HG03521 (cell line): ENCODE measurements around the gene DENND6B.
A peak's percentile ranks its signal among the peaks of the same experiment; 100 is the strongest.
"Not testable (repeated sequence)": the region's sequence is repeated elsewhere in the genome, so short reads cannot be mapped to it uniquely, and the experiment has no call there.

ENCODE experiments used
- ATAC-seq: cut with Tn5 transposase; IDR thresholded peaks from one replicate; pipeline ENCODE4 v1.9.1; 2021; ENCODE audit warnings: mild to moderate bottlenecking, moderate library complexity; ENCODE audit not compliant: unreplicated experiment

The DENND6B gene

GRCh38 chr22:50274771-50275170, 52.0 kb downstream of the DENND6B start:
- no peak for ATAC-seq

DNA sequence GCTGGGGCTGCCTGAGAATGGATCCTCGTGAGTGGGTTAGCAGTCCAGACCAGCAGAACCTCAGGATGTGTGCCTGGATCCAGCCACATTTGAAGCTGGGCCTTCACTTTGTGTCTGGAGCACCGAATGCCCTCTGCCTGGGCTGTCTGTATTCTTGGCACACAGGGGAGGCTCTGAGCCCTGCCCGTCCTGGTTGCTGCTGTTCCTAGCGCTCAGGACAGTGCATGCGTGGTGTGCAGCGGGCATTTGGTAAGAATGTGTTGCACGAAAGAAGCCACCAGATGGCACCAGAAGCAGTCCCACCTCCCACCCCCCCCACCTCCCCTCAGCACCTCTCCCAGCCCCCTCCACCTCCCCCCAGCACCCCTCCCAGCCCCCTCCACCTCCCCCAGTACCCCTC, 52.5 kb downstream of the DENND6B start:
- ATAC-seq: no peak

DNA sequence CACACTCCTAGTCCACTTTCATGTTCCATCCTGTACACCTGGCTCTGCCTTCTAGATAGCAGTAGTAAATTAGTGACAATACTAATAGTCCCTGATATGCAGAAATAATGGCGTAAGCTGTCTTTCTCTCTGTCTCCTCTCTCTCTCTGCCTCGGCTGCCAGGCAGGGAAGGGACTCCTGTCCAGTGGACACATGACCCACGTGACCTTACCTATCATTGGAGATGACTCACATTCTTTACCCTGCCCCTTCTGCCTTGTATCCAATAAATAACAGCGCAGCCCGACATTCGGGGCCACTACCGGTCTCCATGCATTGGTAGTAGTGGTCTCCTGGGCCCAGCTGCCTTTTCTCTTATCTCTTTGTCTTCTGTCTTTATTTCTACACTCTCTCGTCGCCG, 53.0 kb downstream of the DENND6B start:
- ATAC-seq: not testable (repeated sequence)

- not testable (repeated sequence) for ATAC-seq
Observed at GRCh38 chr22:50273352-50273751, 53.5 kb downstream of the DENND6B start.

GRCh38 chr22:50272044-50272802, 54.6 kb downstream of the DENND6B start:
- no peak for ATAC-seq

GRCh38 chr22:50271519-50271970, 55.3 kb downstream of the DENND6B start:
- no peak for ATAC-seq

DNA sequence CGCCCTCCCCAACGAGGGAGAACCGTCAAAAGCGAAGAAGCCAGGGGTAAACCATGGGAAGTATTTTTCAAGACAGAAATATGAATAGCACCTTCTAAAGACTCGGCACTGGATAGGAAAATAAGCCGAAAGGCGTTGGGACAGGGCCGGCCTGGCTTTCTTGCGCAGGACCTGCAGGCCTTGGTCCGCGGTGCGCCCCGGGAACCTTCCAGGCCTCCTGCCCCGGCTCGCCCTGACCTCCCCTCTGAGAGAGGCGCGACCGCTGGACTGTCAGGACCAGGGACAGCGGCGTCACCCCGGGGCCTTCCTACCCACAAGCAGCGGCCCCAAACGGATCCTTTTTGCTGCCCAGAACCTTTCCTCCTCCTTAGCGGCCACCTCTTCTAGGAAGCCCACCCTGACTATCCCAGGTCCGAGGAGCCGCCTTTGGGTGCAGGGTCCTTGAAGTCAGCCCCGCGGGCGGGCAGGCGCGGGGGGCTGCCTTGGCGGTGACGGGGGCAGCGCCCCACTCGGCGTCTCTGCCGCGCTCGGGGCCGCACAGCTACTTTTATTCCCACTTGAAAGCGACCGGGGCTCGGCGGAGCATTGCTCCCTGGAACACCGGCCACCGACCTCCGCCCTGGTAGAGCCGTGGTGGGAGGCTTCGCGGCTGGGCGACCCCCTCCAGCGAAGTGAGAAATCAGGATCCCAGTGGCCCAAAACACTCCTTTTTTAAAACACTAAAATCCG, 56.0 kb downstream of the DENND6B start:
- peak; percentile 34 for ATAC-seq

DNA sequence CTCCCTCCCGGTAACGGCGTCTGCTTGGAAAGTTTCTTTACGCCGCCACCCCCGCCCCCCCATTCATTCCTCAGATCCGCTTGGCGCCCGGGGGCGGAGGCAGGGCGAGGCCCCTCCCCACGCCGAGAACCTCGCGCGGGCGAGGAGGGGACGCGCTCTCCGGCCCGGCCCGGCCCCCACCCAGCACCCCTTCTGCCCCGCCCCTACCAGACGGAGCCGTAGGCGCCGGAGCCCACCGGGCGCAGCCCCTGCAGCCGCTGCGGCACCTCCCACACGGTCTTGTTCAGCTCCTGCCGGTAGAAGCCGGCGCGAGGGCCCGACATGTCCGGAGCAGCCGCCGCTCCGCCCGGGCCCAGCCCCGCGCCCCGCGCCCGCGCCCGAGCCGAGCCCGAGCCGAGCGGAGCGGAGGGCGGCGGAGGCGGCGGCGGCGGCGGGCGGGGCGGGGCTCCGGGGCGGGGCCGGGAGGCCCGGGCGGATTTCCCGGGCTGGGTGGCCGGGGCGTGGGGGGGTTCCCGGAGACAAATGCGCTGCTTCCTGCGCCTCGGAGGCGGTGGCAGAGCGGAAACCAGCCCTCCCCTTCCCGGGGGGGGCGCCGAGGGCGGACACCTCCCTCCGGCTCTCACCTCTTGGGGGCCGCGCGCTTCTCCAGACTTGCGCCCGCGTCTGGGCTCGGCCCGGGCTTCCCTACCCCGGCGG, 56.7 kb downstream of the DENND6B start, which contains the start of gene MAPK11:
MAPK11 (minus strand) TSS at position 411 of the 696 bp plus-strand sequence; CDS start at position 323, 88 bp downstream.
- peak; percentile 30 for ATAC-seq

DNA sequence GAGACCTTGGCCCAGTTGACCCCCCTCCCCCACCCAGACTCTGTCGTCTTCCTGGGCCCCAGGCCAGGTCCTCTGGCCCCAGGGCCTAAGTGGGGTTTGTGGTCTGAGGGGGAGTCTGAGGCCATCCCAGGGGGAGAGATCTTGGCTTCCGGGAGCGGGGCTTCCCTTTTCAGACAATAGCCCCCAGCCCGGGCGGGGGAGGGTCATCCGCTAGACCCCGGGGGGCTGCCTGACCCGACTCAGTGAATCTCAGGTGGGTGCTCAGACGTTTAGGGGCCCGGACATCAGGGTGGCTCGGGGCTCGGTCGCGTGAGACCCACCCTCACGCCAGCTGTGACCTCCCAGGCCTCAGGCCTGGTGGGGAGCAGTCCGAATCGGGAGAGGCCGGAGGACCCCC, 57.2 kb downstream of the DENND6B start:
- no peak for ATAC-seq

DNA sequence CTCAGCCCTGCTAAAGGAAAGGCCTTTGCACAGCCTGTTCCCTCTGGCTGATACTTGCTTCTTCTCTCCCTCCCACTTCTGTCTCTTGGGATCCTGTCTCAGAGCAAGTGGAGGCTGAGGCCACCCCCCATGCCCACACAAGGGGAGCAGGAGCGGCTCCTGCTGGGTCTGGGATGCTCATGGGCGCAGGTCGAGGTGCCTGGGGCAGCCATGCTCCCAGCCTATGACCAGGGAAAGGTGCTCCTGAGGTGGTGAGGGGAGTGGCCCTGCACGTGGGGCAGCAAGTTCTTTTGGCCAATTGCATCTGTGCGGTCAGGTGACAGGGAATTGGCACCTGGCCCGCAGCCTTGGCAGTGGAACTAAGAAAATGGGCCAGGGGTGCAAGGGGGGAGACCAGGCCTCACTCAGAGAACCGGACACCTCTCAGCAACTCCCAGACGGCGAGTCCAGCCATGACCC, 58.1 kb downstream of the DENND6B start:
- no peak for ATAC-seq

DNA sequence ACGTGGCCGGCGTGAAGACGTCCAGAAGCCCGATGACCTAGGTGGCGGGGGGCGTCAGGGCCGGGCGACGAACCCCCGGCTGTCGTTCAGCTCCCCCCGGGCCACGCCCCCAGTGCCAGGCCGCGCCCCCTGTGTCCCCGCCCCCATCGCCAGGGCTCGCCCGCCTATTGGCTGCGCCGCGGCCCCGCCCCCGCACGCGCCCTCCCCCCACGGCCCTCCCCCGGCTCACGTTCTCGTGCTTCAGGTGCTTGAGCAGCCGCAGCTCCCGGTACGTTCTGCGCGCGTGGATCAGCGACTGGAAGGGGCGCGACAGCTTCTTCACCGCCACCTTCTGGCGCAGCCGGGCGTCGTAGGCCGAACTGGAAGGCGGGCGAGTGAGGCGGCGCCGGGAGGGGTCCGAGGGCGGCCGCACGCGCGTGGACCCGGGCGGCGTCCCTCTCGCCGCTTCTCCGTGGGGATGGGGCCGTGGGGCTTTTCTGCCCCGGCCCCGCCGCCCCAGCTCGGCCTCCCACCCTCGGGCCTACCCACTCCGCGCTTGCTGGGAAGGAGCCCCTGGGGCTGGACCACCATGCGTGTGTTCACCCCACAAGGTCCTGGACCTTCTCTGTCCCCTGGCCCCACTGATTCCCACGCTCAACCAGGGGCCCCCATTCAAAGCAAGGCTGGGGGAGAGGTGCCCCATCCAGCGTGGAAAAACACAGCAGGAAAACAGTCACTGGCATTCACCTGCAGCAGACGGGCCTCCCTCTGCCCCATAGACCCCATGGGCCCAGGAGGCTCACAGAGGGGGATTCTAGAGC, 59.0 kb downstream of the DENND6B start:
- ATAC-seq: no peak

GRCh38 chr22:50266994-50267393, 59.8 kb downstream of the DENND6B start:
- no peak for ATAC-seq

DNA sequence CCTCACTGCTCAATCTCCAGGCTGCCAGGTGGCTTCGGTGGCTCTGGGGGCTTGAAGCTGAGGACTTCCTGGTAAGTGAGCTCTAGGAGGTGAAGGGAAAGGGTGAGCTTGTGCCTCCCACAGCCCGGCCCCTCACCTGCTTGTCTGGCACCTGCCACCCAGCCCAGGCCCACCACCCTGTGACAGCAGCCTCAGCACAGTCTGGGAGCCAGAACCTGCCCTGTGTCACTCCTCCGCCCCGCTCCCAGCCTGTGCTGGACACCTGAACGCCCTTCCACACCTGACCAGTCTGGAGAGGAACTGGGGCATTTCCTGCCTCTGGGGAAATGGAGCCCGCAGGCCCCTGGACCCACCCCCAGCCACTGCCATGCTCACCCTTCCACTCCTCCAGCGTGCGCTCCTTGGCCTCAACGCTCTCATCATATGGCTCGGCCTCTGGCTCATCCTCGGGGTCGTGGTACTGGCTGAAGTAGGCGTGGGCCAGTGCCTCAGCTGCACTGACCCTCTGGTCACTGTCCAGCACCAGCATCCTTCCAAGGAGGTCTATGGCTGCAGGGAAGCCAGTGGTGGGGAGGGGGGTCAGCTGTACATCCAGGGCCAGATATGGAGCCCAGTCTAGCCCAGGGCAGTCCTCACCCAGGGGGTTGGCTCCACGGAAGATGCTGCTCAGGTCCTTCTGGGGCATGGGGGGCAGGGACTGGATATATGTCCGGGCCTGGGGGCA, 61.7 kb downstream of the DENND6B start:
- ATAC-seq: no peak

DNA sequence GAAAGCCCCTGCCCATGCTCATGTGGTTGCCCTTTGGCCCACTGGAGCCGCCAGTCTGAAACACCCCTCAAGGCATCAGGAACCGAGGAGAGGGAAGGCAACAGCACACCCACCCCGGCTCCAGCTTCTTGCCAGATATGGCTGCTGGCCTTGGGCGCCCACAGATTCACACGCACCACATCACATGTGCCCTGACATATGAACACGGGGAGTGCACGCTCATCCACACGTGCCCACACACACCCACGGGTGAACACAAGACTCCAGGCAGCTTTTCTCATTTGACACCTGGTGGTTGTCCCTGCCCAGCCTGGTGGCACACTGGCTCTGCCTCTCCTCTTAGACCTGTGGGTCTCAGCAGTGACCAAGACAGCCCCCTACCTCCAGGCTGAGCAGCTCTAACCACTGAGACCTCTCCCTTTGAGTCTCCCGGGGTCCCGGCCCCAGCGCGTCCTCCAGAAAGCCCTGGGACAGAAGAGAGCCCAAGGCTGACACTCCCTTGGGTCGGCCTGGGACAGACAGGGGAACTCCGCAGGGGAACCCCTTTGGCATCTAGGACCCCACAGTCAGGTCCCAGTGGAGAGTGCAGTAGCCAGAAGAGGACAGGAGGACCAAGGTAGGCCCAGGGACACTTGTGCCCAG, 62.6 kb downstream of the DENND6B start:
- ATAC-seq: no peak

GRCh38 chr22:50262973-50263617, 63.7 kb downstream of the DENND6B start:
- ATAC-seq: no peak

GRCh38 chr22:50262460-50262911, 64.3 kb downstream of the DENND6B start:
- no peak for ATAC-seq

DNA sequence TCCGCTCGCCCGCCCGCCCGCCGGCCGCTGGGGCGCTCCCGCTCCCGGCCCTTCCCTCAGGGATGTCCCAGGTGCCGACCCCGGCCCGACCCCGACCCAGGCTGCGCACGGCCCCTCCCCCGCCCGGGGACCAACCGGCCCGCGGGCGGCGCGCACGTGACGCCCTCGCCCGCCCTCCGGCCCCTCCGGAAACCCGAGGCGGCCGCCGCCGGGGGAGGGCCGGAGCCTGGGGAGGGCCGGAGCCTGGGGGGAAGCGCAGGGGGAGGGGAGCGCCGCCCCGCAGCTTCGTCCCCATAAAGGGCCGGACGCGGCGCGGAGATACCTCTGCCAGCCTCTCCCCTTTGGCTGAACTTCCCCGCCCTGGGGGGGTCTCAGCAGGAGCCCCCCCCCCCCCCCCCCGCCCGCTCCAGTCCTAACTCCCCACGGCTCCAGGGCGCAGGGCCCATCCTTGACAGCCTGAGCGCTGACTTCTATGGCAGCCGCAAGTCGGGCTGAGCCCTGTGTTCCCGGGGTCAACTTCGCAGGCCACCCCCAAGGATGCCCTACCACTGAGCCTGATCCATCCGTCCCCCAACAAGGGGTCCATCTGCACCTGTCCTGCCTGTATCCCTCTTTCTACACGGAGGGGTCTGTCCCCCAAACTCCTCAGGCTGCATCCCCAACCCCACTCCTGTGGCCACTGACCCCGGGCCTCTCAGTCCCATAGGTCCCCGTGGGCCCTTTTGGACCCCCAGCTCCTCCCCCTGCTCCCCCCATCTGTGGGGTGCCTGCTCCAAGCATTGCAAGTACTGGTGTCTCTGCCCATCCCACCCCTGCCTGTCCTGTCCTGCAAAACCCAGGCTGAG, 65.0 kb downstream of the DENND6B start, which contains the start of gene MAPK12:
MAPK12 (minus strand) TSS at position 69 of the 845 bp plus-strand sequence. CDS start 174 bp downstream, outside the sequence.
- peak; percentile 31 for ATAC-seq
